ENCODE results near the gene NTRK2.

The NTRK2 gene

DNA sequence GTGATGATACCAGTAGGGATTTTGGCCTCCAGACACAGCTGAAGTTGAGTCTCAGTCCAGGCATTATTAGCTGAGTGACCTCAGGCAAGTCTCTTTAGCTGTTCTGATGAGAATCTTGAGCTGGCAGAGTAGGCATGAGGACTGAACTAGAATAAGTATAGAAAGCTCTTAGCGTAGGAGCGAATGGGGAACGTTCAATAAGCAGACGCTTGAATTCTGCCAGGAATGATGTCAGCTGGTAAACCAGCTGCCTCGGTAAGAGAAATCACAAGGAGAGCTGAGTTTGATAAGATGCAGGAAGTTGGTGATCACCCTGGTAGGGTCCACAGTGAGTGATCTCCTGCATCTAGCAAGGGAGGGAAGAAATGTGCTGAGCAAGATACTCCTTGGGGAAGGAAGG is 280.4 kb downstream of the NTRK2 start:
- DNase-seq = no peak

DNA sequence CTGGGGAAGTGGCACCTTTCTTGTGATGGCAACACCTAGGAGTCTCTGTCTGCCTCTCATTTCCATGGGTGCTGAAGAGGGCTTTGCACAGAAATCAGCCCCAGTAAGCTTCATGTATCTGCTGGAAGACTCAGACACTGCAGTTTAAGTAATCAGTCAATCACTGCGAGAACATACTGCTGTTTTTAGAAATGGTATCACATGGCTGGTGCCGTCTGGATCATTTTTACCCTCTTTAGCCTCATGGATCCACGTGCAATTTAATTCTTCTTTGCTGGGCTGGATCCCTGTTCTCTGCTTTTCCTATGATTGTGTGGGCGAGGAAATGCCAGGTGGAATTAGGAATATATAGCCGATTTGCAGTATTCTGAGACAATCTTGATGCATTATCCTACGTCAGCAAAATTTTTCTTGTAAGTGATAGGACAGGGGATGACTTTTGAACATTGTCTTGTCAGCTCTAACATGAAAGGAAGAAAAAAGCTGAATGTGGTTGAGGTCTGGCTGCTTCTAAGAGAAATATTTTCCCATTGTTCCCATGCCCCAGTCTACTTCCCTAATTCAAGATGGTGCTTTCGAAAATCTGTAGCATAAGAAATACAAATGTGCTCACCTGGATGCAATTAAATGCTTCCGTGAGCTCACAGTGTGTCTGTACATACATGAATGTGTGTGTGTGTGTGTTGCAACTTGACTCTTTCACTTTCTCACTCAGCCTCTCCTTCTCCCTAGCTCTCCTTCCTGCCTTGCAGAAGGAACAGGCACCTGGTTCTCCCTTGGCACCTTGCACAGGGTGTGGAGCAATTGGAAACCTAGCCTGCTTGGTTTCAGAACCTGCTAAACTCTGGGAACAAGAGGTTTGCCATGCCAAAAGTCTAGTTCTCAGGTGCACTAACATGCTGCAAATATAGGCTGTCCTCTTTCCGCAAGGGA is 281.6 kb downstream of the NTRK2 start:
- no peak for DNase-seq

GRCh38 chr9:84953252-84953773 is 283.8 kb downstream of the NTRK2 start:
- no peak for DNase-seq

- DNase-seq = no peak
Measured at GRCh38 chr9:84953797-84954705, 284.5 kb downstream of the NTRK2 start.

DNA sequence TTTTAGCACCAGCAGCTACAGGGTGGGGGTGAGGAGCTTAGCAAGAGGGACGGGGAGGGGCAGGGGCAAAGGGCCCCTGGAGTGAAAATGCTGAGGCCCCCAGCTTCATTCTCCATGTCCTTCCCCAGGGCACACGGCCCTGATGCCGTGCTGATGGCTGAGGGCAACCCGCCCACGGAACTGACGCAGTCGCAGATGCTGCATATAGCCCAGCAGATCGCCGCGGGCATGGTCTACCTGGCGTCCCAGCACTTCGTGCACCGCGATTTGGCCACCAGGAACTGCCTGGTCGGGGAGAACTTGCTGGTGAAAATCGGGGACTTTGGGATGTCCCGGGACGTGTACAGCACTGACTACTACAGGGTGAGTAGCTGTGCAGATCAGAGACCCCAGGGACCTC is 285.6 kb downstream of the NTRK2 start:
- DNase-seq = no peak

GRCh38 chr9:84955971-84956370 is 286.4 kb downstream of the NTRK2 start:
- DNase-seq = no peak

GRCh38 chr9:84959339-84959738 is 289.8 kb downstream of the NTRK2 start:
- no peak for DNase-seq

- DNase-seq = no peak
Measured at GRCh38 chr9:84966876-84967830, 297.6 kb downstream of the NTRK2 start.

GRCh38 chr9:84969084-84969483 is 299.6 kb downstream of the NTRK2 start:
- DNase-seq = no peak

GRCh38 chr9:84969736-84970135 is 300.2 kb downstream of the NTRK2 start:
- DNase-seq = no peak

GRCh38 chr9:84970432-84970831 is 300.9 kb downstream of the NTRK2 start:
- no peak for DNase-seq

- DNase-seq = no peak
Measured at GRCh38 chr9:84971571-84971970, 302.0 kb downstream of the NTRK2 start.

DNA sequence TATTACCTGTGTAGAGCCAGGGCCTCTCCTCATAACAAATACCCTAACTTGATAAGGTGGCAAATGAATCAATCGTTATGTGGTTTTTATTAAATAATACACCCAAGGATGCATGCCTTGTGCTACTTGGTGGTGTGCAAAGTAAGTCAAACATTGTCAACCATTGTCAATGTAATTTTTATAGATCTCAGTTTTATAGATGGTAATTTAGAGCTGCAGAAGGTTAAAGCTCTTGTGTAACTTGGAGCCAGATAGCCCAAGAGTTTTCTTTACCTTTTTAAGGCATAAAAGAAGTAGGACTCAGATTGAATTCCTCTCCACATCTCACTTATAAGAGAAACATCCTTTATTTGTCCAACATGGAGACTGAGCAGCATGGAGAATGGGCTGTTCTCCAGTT is 304.7 kb downstream of the NTRK2 start:
- DNase-seq = no peak

GRCh38 chr9:84974855-84975254 is 305.3 kb downstream of the NTRK2 start:
- no peak for DNase-seq

- no peak for DNase-seq
Measured at GRCh38 chr9:84975926-84976325, 306.4 kb downstream of the NTRK2 start.

DNA sequence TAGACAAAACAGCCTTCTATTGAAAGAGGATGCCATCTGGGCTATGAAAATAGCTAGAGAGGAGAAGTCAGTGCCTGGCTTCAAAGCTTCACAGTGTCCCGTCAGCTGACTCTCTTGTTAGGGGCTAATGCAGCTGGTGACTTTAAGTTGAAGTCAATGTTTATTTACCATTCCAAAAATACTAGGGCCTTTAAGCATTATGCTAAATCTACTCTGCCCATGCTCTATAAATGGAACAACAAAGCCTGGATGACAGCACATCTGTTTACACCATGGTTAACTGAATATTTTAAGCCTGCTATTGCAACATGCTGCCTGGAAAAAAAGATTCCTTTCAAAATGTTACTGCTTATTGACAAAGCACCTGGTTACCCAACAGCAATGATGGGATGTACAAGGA is 309.1 kb downstream of the NTRK2 start:
- no peak for DNase-seq

DNA sequence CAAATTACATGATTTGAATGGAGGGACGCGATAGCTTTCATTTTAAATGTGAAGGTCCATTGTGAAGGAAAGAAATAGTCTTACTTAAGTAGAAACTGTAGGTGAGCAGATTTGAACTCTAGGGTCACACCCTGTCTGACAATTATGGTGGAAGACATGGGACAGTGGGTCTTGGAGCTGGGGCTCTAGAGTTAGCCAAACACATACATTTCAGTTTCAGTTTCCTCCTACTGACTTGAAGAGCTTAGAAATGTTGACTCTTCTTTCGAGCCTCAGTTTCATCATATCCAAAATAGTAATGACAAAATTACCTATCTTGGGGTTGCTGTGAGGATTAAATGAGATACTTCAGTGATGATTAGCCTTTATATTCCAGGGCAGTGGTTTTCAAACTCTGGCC is 314.2 kb downstream of the NTRK2 start:
- DNase-seq = no peak

DNA sequence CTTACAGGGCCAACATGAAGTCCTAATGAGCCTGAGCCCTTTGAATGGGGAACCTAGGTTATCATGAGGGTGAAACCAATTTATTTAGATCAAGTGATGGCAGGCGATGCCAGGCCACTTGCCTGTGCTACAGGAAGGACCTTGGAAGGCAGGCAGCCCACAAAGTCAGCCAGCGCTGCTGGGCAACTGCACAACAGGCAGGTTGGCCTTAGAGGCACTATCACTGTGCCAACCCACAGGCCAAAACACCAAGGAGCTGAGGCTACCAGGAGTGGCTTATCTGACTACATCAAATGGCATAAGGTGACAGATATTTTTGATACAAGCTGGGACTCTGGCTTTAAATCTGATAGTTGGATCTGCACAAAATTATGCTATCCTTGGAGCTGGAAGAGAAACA is 319.1 kb downstream of the NTRK2 start:
- DNase-seq = no peak

GRCh38 chr9:84990416-84990815 is 320.9 kb downstream of the NTRK2 start:
- DNase-seq = no peak

GRCh38 chr9:84990850-84991513 is 321.5 kb downstream of the NTRK2 start:
- no peak for DNase-seq

- DNase-seq = no peak
Measured at GRCh38 chr9:84991514-84991870, 322.0 kb downstream of the NTRK2 start.

- DNase-seq = no peak
Measured at GRCh38 chr9:84992381-84992780, 322.9 kb downstream of the NTRK2 start.

Measured in cortex of kidney (tissue), 1 donor.